GM18951 (cell line): ENCODE measurements around the gene ALAS1.

Source experiments
- POLR2A ChIP-seq: IDR thresholded peaks from 4 replicates; pipeline ENCODE4 v1.6.1; 2011; ENCODE audit warnings: mild to moderate bottlenecking; ENCODE audit not compliant: insufficient read length, insufficient read depth; ENCODE audit errors: extremely low read depth
- in situ Hi-C: fragments of 300-500 bp; cut with MboI; formaldehyde crosslinking; loops from one replicate; pipeline ENCODE4 v1.12.0; 2022; ENCODE audit warnings: low sequenced_read_pairs, mixed read lengths, inconsistent platforms; ENCODE audit not compliant: unreplicated experiment

The ALAS1 gene

GRCh38 chr3:52198643-52199608 lies 966 bp downstream of the ALAS1 start:
- TF ChIP-seq POLR2A, result no peak
- in situ Hi-C loops, result no loop called here

GRCh38 chr3:52200981-52201679 lies 3.2 kb downstream of the ALAS1 start:
- in situ Hi-C loops, result no loop called here
- no peak for TF ChIP-seq POLR2A

- TF ChIP-seq POLR2A, result no peak
- in situ Hi-C loops, result no loop called here
These were observed 4.6 kb downstream of the ALAS1 start for GRCh38 chr3:52202384-52203077.

- TF ChIP-seq POLR2A, result no peak
- in situ Hi-C loops, result no loop called here
These were observed 5.7 kb downstream of the ALAS1 start for GRCh38 chr3:52203701-52204100.

GRCh38 chr3:52204337-52205073 lies 6.5 kb downstream of the ALAS1 start:
- no peak for TF ChIP-seq POLR2A
- in situ Hi-C loops, result no loop called here

- no peak for TF ChIP-seq POLR2A
- in situ Hi-C loops, result no loop called here
These were observed 7.9 kb downstream of the ALAS1 start for GRCh38 chr3:52205727-52206372.

GRCh38 chr3:52208556-52208955 lies 10.6 kb downstream of the ALAS1 start:
- no peak for TF ChIP-seq POLR2A
- in situ Hi-C loops, result no loop called here

GRCh38 chr3:52210037-52210436 lies 12.1 kb downstream of the ALAS1 start:
- TF ChIP-seq POLR2A, result no peak
- in situ Hi-C loops, result no loop called here

GRCh38 chr3:52210550-52211046 lies 12.6 kb downstream of the ALAS1 start:
- no peak for TF ChIP-seq POLR2A
- in situ Hi-C loops, result no loop called here

- in situ Hi-C loops, result no loop called here
- no peak for TF ChIP-seq POLR2A
These were observed 13.4 kb downstream of the ALAS1 start for GRCh38 chr3:52211268-52211891.

GRCh38 chr3:52213005-52213404 lies 15.0 kb downstream of the ALAS1 start:
- in situ Hi-C loops, result no loop called here
- no peak for TF ChIP-seq POLR2A

GRCh38 chr3:52213901-52214300 lies 15.9 kb downstream of the ALAS1 start:
- in situ Hi-C loops, result no loop called here
- no peak for TF ChIP-seq POLR2A

GRCh38 chr3:52215351-52215750 lies 17.4 kb downstream of the ALAS1 start:
- in situ Hi-C loops, result no loop called here
- no peak for TF ChIP-seq POLR2A
